B cell (primary cell): Measurements from ENCODE around the gene SLC35D2.

Source experiments
- EZH2 ChIP-seq: IDR thresholded peaks from 2 replicates; pipeline ENCODE4 v1.6.1; 2012; ENCODE audit warnings: borderline replicate concordance, low read depth, mild to moderate bottlenecking, moderate library complexity, low read length; ENCODE audit not compliant: insufficient read depth, poor library complexity, severe bottlenecking
- TF ChIP-seq, protein P1 (sequence below): fragments of 200-600 bp; IDR thresholded peaks from one replicate; pipeline ENCODE4 v1.8.0; 2022; ENCODE audit warnings: antibody characterized with exemption, mild to moderate bottlenecking

DNA sequence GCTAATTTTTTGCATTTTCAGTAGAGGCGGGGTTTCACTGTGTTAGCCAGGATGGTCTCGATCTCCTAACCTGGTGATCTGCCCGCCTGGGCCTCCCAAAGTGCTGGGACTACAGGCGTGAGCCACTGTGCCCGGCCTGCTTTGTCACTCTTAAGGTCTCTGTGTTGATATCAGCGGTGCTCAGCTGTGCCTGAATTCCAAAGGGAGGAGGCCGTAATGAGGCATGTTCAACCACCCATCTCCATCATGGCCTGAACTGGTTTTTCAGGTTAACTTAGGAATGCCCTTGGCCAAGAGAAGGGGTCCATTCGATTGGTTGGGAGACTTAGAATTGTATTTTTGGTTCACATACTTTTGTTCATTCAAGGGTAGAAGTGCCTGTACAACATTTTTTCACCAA lies 103.6 kb downstream of the SLC35D2 start:
- TF ChIP-seq, protein P1, sequence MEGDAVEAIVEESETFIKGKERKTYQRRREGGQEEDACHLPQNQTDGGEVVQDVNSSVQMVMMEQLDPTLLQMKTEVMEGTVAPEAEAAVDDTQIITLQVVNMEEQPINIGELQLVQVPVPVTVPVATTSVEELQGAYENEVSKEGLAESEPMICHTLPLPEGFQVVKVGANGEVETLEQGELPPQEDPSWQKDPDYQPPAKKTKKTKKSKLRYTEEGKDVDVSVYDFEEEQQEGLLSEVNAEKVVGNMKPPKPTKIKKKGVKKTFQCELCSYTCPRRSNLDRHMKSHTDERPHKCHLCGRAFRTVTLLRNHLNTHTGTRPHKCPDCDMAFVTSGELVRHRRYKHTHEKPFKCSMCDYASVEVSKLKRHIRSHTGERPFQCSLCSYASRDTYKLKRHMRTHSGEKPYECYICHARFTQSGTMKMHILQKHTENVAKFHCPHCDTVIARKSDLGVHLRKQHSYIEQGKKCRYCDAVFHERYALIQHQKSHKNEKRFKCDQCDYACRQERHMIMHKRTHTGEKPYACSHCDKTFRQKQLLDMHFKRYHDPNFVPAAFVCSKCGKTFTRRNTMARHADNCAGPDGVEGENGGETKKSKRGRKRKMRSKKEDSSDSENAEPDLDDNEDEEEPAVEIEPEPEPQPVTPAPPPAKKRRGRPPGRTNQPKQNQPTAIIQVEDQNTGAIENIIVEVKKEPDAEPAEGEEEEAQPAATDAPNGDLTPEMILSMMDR: no peak
- no peak for TF ChIP-seq EZH2
